GM21367 (cell line): ENCODE data around the gene SF3A2.

ENCODE experiments used
- ATAC-seq: cut with Tn5 transposase; IDR thresholded peaks from one replicate; pipeline ENCODE4 v1.9.1; 2021; ENCODE audit not compliant: unreplicated experiment

SF3A2 gene

GRCh38 chr19:2288818-2289713, 52.4 kb downstream of the SF3A2 start:
- ATAC-seq: no peak

GRCh38 chr19:2289714-2290435, 53.3 kb downstream of the SF3A2 start:
- ATAC-seq: no peak

GRCh38 chr19:2290441-2291184, 54.0 kb downstream of the SF3A2 start:
- ATAC-seq: no peak

GRCh38 chr19:2291185-2291751, 54.6 kb downstream of the SF3A2 start:
- ATAC-seq: no peak

- no peak for ATAC-seq
Observed at GRCh38 chr19:2294687-2295335, 58.2 kb downstream of the SF3A2 start.

- no peak for ATAC-seq
Observed at GRCh38 chr19:2296141-2296540, 59.5 kb downstream of the SF3A2 start.
